Measurements from ENCODE around the gene C1QL1.

C1QL1 gene

DNA sequence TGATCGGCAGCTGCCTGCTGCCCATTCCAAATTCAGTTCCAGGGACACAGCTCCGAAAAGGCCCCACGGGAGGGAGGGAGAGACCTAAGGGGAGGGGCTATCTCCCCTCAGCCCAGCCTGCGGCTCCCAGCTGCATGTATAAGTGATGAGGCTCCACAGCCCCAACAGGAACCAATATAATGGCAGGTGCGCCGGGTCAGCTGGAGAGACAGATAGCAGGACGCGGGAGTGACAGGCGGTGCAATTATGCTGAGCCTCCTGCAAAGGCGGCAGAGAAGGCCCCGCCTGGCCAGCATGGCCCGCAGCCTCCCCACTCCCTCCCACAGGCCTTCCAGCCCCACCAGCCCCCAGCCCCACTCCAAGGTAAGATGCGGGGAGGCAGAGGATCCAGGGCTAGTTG, 8.1 kb upstream of the C1QL1 start:
- TF ChIP-seq, protein P1, sequence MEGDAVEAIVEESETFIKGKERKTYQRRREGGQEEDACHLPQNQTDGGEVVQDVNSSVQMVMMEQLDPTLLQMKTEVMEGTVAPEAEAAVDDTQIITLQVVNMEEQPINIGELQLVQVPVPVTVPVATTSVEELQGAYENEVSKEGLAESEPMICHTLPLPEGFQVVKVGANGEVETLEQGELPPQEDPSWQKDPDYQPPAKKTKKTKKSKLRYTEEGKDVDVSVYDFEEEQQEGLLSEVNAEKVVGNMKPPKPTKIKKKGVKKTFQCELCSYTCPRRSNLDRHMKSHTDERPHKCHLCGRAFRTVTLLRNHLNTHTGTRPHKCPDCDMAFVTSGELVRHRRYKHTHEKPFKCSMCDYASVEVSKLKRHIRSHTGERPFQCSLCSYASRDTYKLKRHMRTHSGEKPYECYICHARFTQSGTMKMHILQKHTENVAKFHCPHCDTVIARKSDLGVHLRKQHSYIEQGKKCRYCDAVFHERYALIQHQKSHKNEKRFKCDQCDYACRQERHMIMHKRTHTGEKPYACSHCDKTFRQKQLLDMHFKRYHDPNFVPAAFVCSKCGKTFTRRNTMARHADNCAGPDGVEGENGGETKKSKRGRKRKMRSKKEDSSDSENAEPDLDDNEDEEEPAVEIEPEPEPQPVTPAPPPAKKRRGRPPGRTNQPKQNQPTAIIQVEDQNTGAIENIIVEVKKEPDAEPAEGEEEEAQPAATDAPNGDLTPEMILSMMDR (IDR thresholded peaks at IDR 0.05; ENCODE audit: low read depth, low read length, poor library complexity, severe bottlenecking): no peak
- no peak for TF ChIP-seq EZH2phosphoT487 (IDR thresholded peaks at IDR 0.05; ENCODE audit: borderline replicate concordance, low read length)
- Histone ChIP-seq H3K4me2 (ENCODE audit: low read length) (no peak overlapping the region), H3K4me1 (ENCODE audit: control insufficient read depth, low read length) (no peaks in the 10 kb centered on the region), H3K9me2 (replicated peaks; ENCODE audit: control insufficient read depth, low read length) (no peaks in the 10 kb centered on the region), H3K27ac (ENCODE audit: low read depth, low read length) (no peak overlapping the region), H4K20me1 (ENCODE audit: control insufficient read depth, insufficient read depth, low read depth, low read length) (no peaks in the 10 kb centered on the region), H3K79me2 (ENCODE audit: control insufficient read depth, low read length) (no peaks in the 10 kb centered on the region), H3K36me3 (ENCODE audit: control insufficient read depth, low read length) (no peaks in the 10 kb centered on the region), H3K4me3 (ENCODE audit: low read length) (no peak overlapping the region), H3K9me3 (ENCODE audit: control insufficient read depth, insufficient read depth, low read length) (no peaks in the 10 kb centered on the region), H3F3A (ENCODE audit: control insufficient read depth, insufficient read depth) (0 out of 2 replicates have a peak, but pooled peaks cover 1% of the 10 kb centered on the region), H3K27me3 (ENCODE audit: control insufficient read depth, low read length) (peaks cover 62% of the 10 kb centered on the region)

DNA sequence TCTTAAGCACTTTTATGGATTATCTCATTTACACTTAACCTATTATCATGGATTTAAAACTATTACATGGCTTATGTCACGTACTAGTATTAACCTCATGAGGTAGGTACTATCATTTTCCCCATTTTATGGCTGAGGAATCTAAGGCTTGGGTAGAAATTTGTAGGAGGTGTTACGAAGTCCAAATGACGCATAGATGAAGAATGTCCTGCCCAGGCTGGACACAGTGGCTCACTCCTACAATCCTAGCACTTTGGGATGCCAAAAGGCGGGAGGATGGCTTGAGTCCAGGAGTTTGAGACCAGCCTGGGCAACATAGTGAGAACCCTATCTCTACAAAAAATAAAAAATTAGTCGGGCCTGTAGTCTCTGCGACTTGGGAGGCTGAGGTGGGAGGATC, 4.8 kb upstream of the C1QL1 start:
- H4K20me1 ChIP-seq (ENCODE audit: control insufficient read depth, insufficient read depth, low read depth, low read length): no peaks in the 10 kb centered on the region
- H3F3A ChIP-seq (ENCODE audit: control insufficient read depth, insufficient read depth): 0 out of 2 replicates have a peak, but pooled peaks cover 4% of the 10 kb centered on the region
- H3K79me2 ChIP-seq (ENCODE audit: control insufficient read depth, low read length): no peaks in the 10 kb centered on the region
- peaks cover 25% of the 10 kb centered on the region for H3K4me1 ChIP-seq (ENCODE audit: control insufficient read depth, low read length)
- H3K4me3 ChIP-seq (ENCODE audit: low read length): no peak overlapping the region
- no peak overlapping the region for H3K4me2 ChIP-seq (ENCODE audit: low read length)
- H3K36me3 ChIP-seq (ENCODE audit: control insufficient read depth, low read length): no peaks in the 10 kb centered on the region
- H3K9me3 ChIP-seq (ENCODE audit: control insufficient read depth, insufficient read depth, low read length): no peaks in the 10 kb centered on the region
- no peak overlapping the region for H3K27ac ChIP-seq (ENCODE audit: low read depth, low read length)
- TF ChIP-seq EZH2phosphoT487 (IDR thresholded peaks at IDR 0.05; ENCODE audit: borderline replicate concordance, low read length): no peak
- TF ChIP-seq, protein P1 (IDR thresholded peaks at IDR 0.05; ENCODE audit: low read depth, low read length, poor library complexity, severe bottlenecking): no peak
- H3K27me3 ChIP-seq (ENCODE audit: control insufficient read depth, low read length): peaks cover 57% of the 10 kb centered on the region
- H3K9me2 ChIP-seq (replicated peaks; ENCODE audit: control insufficient read depth, low read length): no peaks in the 10 kb centered on the region

DNA sequence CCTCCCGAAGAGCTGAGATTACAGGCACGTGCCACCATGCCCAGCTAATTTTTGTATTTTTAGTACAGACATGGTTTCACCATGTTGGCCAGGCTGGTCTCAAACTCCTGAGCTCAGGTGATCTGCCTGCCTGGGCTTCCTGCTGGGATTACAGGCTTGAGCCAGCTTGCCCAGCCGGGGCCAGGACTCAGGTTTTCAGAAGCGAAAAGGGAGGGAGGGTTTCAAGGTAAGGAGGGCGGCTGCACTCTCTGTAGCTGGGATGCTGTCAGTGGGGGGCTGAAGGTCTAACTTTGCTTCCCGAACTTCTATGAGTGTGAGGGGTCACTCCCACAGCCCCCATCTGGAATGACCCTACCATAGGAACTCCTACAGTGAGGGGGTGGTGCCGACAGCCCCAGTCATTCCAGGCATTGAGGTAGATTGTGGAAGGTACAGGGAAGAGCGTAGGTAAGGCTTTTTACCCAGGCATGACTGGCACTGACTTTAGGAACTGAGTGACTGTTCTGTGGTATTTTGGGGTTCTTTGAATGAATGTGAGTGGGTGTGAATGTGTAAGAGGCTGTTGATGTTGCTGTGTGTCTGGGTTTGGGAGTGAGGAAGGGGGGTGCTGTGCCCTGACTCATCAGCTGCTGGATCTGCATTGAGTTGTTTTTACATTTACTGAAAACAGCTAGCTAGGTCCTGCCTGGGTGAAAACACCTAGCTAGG, 3.8 kb upstream of the C1QL1 start:
- H3K27me3 ChIP-seq (ENCODE audit: control insufficient read depth, low read length): peaks cover 53% of the 10 kb centered on the region
- TF ChIP-seq, protein P1 (IDR thresholded peaks at IDR 0.05; ENCODE audit: low read depth, low read length, poor library complexity, severe bottlenecking): no peak
- TF ChIP-seq EZH2phosphoT487 (IDR thresholded peaks at IDR 0.05; ENCODE audit: borderline replicate concordance, low read length): no peak
- H3K4me2 ChIP-seq (ENCODE audit: low read length): no peak overlapping the region

More for the DNA sequence above, 3.8 kb upstream of the C1QL1 start:
- Histone ChIP-seq H3K36me3 (ENCODE audit: control insufficient read depth, low read length) (no peaks in the 10 kb centered on the region), H3K9me3 (ENCODE audit: control insufficient read depth, insufficient read depth, low read length) (no peaks in the 10 kb centered on the region), H3F3A (ENCODE audit: control insufficient read depth, insufficient read depth) (0 out of 2 replicates have a peak, but pooled peaks cover 4% of the 10 kb centered on the region), H4K20me1 (ENCODE audit: control insufficient read depth, insufficient read depth, low read depth, low read length) (no peaks in the 10 kb centered on the region), H3K79me2 (ENCODE audit: control insufficient read depth, low read length) (no peaks in the 10 kb centered on the region), H3K27ac (ENCODE audit: low read depth, low read length) (no peak overlapping the region), H3K9me2 (replicated peaks; ENCODE audit: control insufficient read depth, low read length) (no peaks in the 10 kb centered on the region), H3K4me3 (ENCODE audit: low read length) (no peak overlapping the region), H3K4me1 (ENCODE audit: control insufficient read depth, low read length) (peaks cover 25% of the 10 kb centered on the region)

All from DOHH2 (cell line).